Fibroblast of pulmonary artery (primary cell): ENCODE results near the gene HOXC11.

Source experiments
- DNase-seq: peaks from one replicate; pipeline ENCODE4 v3.0.0-alpha.2; 2010; ENCODE audit warnings: low read depth
- H3K4me3 ChIP-seq: replicated peaks from 2 replicates; pipeline ENCODE4 v1.5.1; 2011; ENCODE audit warnings: low read depth, mild to moderate bottlenecking, control low read depth, low read length, moderate library complexity
- TF ChIP-seq, protein P1 (sequence below): IDR thresholded peaks from 2 replicates; pipeline ENCODE4 v1.5.1; 2011; ENCODE audit warnings: mild to moderate bottlenecking, control low read depth, low read length, inconsistent platforms; ENCODE audit errors: missing control alignments

Gene HOXC11

DNA sequence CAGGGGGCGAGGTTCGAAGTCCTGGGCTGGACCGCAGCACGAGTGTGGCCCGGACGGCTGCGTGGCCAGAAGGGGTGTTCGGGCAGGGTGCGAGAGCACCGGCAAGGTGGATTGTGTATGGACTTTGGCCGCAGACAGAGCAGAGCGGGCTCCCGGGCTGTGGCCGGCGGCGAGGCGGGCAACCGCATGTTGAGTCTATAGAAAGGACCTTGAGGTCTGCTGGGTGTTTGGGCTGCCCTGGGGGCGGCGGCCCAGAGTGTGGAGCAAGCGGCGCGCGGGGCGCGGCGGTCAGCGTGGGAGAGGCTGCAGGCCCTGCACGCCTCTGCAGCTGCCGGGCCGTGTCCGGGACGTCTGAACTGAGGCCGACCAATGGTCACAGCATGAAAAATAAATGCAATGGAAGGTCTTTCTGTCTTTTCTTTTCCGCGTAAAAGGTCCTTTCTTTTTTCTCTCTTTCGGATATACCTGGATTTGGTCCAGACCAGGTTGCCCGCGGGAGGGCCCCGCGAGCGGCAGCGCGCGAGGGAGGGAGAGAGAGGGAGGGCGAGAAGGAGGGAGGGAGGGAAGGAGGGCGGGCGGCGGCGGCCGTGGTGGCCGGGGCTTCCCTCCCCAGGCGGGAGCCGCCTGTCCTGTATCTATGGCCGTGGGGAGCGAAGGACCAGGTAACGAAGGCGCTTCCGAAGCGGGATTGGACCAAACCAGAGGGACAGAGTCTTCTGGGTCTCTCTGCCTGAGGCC is 21.5 kb downstream of the HOXC11 start:
- TF ChIP-seq, protein P1, sequence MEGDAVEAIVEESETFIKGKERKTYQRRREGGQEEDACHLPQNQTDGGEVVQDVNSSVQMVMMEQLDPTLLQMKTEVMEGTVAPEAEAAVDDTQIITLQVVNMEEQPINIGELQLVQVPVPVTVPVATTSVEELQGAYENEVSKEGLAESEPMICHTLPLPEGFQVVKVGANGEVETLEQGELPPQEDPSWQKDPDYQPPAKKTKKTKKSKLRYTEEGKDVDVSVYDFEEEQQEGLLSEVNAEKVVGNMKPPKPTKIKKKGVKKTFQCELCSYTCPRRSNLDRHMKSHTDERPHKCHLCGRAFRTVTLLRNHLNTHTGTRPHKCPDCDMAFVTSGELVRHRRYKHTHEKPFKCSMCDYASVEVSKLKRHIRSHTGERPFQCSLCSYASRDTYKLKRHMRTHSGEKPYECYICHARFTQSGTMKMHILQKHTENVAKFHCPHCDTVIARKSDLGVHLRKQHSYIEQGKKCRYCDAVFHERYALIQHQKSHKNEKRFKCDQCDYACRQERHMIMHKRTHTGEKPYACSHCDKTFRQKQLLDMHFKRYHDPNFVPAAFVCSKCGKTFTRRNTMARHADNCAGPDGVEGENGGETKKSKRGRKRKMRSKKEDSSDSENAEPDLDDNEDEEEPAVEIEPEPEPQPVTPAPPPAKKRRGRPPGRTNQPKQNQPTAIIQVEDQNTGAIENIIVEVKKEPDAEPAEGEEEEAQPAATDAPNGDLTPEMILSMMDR, result no peak
- H3K4me3 ChIP-seq, result no peak overlapping the region
- DNase-seq, result no peak

DNA sequence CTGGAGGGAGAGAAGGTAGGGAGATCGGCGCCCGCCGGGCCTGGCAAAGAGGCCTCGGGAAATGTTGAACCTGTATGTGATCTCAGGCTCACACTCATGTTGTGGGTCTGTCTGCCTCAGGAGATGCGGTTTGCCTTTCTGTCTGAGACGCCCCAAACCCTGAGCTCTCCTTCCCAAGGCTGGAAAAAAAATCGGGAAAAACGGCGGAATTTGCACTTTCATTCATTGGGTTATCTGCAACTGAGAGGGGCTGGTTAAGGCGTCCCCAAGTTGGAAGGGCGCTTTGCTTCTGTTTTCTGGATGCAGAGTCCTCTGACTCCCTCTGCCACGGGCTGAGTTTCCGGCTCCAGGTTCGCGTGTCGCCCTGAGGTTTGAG is 22.1 kb downstream of the HOXC11 start:
- no peak overlapping the region for H3K4me3 ChIP-seq
- DNase-seq, result no peak
- TF ChIP-seq, protein P1, result no peak

DNA sequence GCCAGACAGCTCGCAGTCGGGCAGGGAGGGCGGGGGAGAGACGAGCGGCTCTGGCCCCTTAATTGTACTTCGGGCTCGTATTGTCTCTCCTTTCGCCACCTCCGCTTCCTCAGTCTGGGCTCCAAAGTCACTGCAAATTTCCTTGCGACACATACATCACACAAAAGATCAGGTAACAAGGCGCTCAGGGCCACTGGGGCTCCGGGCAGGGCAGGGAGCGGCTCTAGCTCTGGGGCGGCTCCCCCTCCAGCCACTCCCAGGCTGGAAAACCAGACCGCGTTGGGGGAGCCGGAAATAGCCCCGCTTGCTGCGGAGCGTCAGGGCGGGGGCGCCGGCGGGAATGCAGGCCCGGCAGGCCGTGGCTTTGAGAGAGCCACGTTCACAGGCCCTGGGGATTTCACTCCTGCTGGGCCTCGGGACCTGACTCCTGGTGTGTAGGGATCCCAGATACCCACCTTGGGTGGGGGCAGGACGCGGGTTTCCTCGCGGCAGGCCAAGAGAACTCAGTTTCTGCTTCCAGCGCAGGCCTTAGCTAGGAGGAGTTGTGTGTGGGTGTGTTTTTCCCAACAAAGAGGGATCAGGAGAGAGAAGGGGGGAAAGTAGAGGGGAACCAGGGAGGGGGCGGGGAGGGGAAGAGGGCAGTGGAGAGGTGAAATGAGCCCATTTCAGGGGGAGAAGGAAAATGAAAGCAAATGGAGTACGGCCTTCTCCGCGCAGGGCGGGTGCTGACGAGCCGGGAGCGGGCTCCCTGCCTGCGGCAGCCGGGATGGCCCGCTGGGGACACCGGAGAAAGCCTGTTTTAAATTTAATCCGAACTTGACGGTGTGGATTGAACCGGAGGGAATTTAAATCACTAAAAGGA is 22.7 kb downstream of the HOXC11 start:
- DNase-seq, result no peak
- H3K4me3 ChIP-seq, result peak overlapping the region; percentile 34
- TF ChIP-seq, protein P1, result no peak

DNA sequence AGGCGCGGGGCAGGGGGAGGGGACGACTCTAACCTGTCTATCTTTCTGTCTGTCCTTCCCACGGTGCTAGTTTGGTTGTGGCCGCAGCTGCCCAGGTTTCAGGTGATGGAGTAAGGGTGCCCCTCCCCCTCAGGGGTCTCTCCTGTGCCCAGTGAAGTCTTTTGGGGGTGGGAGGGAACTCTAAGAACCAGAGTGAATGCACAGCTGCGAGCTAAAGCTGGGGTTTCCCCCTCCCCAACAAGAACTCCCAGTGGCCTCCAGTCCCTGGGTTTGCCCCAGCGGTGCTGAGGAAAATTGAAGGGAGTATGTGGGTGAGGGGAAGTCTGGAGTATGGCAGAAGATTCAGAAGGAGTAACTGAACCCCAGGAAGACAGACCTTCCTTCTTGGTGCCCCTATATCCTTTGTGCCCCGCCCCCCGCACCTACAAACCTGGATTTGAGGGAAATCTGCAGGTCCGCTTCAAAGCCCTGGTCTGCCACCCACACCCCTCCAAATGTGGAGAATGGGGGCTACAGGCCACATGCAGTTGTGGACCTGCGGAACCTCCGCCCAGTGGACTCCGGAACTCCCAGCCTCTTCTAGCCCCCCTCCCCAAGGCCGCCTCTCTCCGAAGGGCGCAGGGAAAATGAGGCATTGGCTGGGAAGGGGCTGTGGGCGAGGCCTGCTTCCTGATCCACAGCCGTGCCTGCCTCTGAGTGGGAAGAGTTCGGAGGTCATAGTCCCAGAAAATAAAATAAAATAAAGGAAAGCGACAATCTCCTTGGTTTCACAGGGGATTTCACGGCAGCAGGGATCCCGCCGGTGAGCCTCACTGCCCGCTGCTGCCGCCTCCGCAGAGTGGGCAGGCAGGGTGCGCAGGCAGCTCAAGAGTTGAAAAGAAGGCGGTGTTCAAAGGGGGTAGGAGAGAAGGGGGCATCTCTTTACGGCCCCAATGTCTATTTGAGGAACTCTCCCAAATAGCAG is 23.6 kb downstream of the HOXC11 start:
- no peak for DNase-seq
- no peak overlapping the region for H3K4me3 ChIP-seq
- TF ChIP-seq, protein P1, result no peak

DNA sequence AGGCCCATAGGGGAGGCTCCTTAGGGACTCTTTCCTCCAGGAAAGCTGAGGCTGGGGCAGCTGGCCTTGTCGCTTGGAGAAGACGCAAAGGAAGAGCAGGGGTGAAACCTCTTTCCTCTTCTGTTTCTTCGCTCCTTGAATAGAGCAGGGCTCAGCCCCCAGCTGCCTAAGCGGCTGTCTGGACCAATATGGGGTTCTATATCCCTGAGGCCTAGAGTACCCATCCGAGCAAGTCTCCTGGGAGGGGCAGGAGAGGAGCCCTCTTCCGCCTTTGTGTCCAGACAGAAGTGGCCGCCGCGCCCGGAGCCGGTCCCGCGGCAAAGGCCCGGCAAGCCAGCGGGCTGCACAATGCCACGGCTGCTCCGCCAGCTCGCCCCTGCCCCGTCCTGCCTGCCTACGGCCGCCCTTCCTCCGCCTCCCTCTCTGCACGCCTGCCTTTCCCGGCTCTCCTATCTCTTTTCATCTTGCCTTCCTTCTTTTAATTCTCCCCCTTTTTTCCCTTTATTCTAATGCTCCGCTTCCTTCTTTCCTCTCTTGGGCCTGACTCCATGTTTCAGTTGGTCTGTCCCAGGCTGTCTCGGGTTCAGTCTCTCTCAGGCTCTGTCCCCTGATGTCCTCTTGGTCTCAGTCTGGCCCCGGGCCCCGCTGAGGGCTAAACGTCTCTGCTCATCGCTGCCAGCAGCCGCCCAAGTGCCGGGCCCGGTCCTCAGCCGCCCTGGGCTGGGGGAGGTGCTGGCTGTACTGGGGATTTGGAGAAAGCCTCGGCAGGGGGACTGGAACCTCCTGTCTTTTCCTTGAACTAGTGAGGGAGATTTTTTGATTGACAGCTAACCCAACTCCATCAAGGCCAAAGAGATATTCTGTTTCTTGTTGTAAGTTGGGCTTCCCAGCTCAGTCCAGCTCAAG is 24.5 kb downstream of the HOXC11 start:
- TF ChIP-seq, protein P1, result no peak
- DNase-seq, result no peak
- H3K4me3 ChIP-seq, result no peak overlapping the region
